Fibroblast of upper back skin (primary cell): Measurements from ENCODE around the gene LHX6.

Source experiments
- DNase-seq: peaks from one replicate; pipeline ENCODE4 v3.0.0-alpha.2; 2013

Gene LHX6

DNA sequence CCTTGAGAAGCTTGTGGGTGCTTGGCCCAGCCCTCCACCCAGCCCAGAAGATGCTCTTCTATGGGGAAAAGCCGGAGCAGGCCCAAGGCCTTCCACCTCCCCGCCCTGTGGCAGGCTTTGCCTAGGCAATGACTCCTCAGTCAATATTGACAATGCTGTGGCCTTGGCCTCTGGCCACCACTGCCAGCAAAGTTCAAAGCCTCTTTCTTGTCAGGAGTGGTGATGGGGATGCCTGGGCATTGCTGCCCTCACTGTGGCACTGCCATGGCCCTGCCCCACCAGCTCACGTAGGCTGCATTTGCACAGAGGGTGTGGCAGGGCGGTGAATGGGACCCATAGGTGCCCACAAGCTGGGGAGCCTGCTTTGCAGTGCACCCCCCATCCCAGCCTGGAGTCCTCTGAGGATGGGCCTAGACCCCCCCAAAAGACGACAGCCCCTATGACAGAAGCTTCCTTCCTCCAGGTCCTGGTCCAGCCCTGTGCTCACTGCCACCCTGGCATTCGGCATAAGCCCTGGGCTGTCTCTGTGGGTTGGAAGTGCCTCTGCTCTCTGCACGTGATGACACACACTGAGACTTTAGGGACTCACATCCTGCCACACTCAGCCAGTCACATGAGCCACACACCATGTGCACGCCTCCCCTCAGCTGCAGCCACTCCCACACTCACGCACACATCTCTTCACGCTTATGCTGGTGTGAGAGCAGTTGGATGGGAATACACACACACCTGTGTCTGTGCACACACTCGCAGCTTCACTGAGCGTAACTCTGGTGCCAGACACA is 38.0 kb downstream of the LHX6 start:
- DNase-seq = no peak

DNA sequence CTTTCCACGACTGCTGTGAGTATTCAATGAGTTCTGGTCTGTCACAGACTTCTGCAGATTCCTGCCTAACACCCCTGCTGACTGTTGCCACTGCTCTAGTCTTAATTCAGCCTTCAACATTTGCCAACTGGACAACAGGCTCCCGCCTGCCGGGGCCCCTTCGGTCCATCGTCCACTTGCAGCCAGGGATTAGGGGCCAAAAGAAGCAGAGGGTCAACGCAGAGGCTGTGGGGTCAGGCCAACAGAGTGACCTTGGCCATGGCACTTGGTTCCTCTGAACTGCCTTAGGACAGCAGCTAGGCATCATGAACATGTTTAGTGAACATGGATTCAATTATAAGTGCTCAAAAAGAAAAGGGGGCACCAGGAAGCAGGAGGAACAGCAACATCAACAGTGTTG is 40.4 kb downstream of the LHX6 start:
- no peak for DNase-seq

DNA sequence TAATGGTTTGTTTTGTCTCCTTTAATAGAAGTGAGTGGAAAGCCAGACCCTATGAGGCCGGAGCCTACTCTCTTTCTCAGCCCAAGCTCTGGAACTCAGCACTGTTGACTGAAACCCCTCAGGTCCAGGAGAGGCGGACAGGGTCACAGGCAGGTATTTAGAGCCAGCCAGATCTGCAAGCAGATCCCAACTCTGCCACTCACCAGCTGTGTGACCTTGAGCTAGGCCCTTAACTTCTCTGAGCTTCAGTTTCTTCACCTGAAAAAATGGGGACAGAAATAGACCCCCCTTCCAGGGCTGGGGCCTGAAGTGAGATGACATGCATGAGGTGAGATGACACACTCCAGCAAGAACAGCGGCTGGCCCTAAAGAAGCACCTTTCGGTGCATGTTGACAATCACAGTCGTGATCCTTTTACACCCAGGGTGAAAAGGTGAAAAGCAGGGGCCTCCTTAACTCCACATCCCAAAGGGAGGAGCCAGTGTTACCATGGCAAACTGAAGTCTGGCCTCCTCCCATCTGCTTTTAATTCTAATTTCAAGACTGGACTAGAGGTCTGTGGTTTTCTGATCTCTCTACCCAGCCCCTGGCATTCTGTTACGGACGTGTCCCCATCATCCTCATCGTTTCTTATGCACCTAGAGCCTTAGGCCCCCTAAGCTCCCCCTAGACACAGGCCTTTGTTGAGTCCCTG is 41.8 kb downstream of the LHX6 start:
- DNase-seq = no peak

DNA sequence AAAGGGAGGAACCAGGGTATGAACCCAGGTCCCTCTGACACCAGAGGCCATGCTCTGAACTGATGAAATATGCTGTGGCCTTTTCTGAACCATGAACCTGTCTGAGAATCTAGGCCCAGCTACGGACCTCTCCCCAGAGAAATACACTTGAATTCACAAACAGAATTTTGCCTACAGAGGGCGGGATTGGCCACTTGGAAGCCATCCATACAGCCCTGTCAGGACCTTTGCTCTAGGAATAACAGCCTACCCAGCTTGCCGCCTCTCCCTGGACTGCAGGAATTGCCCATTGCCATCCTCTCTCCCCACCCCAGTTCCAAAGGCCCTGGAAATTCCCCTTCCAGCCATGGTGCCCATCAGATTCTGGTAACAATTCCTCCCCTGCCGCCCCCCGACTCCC is 42.5 kb downstream of the LHX6 start:
- no peak for DNase-seq

DNA sequence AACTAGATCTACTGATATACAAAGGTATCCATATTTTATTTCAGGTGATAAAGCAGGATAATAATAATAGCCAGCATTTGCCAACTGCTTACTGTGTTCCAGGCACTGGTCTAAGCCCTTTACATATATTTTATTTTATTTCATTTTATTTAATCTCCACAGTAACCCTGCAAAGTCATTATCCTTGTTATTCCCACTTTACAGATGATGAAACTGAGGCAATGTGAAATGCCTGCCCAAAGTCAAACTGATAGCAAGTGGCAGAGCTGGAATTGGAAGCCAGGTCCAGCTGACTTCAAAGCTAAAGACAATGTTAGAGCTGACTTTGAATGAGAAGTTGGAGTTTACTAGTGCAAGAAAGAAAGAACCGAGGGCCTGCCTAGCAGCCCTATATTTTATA is 44.2 kb downstream of the LHX6 start:
- DNase-seq = no peak

DNA sequence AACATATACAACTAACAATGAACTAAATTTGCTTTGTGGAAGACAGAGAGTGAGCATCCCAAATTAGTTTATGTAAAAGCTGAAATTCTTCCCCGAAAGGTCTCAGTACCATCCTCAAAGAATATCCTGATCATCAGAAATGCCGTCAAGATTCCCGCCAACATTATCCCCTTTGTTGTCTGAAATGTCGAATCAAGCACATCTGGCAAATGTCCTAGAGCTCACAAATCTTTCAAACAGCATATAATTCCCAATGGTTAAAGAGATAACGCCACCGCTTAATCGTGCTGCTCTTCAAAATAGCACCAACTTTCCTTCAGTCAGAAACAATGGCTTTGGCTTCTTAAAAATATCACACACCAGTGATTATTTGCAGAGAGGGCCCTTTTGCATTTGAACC is 45.3 kb downstream of the LHX6 start:
- DNase-seq = no peak

DNA sequence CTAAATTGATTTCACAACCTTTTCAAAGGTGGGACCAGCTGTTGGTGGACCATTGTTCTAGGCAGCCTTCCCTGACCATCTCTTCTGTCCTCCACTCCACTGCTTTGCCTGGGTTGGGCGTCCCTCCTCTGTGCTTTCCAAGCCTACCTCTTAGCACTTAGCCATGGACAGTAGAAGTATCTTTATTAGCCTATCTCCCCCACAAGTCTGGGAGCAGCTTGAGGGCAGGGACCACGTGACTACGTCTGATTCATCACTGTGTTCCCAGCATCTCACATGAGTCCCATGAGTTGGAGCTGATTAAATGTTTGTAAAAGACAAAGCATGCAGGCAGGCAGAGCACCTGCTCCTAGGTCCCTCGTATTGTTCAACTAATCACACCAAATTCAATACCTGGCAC is 48.1 kb downstream of the LHX6 start:
- peak; percentile 58 for DNase-seq

DNA sequence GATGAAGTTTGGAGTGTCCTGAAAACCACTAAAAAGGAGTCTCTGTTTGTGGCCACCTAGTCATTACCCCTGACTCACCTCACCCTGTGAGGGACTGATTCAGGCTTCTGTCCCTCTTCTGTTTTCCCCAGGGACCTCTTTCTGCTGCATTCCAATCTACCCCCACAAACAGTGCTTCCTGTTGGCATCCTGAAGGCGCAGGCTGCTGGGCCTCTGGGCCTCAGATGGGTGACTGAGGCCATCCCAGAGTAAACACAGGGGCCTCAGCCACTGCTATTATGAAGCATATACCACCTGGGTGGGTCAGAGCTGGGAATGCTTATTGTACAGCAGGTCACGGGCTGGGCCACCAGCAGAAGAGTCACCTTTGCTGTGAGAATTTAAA is 49.1 kb downstream of the LHX6 start:
- peak; percentile 21 for DNase-seq

DNA sequence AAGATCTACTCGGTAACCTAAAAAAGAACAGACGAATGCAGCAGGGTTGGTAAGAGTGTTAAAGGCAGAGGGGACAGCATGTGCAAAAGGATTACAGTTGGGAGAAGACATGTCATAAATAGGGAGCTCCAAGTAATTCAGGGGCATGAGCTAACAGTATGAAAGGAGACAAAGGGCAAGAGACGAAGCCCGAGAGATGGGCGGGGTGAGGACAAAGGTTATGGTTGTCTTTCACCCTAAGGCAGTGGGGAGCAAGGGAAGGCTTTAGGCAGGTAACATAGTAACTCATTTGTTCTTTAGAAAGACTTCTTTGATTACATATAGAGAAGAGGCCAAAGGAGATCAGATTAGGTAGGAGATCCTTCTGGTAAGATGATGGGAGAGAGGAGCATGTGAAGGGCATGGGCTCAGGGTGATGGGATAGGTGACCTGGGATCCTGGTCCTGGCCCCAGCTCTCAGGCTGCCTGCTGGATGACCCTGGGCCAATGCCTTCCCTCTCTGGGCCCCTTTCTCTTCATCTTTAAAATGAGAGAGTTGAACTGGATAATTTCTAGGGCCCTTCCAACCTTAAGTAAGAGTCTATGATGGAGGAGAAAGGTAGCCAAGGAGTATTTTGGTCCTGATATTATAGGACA is 49.6 kb downstream of the LHX6 start:
- DNase-seq = no peak

DNA sequence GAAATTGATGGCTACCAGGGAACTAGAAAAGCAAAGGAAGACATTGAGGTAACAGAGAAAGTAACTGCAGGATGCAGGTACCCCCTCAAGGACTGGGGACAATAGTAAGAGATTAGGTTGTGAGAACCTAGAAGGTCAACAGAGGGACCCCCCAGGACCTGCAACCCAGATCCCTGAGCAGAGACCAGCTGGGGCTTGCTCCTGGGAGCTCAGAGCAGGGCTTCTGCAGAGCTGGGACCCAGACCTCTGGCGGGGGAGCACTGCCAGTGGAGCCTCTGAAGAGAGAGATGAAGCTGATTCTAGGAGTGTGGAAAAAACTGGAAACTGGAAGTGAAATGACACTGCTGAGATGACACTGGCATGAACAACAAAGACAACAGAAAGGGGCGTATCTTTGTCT is 51.8 kb downstream of the LHX6 start:
- DNase-seq = no peak

DNA sequence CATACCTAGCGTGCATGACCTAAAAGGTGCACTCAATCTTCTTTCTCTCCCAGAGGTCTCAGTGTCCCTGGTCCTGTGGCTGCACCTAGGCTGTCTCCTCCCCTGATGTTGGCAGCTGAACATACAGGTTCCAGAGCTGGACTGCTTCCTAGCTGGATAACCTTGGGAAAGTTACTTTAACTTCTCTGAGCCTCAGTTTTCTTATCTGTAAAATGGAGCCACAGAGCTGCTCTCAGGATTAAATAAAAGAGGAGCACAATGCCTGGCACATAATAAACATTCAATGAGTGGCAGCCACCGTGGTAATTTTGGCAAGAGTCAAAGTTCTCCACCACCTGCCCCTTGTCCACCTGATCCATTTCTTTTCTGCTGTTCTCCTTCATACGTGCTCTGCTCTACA is 55.1 kb downstream of the LHX6 start:
- DNase-seq = no peak

DNA sequence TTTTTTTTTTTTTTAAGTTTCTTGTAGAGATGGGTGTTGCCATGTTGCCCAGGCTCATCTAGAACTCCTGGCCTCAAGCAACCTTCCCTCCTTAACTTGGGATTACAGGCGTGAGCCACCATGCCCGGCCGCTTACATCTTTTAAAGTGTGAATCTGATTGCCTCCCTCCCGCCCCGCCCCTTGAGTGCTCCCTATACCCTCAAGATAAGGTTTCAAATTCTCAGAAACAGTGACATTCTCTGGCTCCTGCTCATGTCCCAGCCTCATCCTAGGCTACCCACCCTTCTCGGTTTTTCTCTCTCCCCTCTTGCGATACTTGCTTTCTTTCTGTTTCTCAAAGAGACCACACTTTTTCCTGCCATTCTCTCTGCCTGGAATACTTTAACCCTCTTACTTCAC is 56.6 kb downstream of the LHX6 start:
- no peak for DNase-seq

DNA sequence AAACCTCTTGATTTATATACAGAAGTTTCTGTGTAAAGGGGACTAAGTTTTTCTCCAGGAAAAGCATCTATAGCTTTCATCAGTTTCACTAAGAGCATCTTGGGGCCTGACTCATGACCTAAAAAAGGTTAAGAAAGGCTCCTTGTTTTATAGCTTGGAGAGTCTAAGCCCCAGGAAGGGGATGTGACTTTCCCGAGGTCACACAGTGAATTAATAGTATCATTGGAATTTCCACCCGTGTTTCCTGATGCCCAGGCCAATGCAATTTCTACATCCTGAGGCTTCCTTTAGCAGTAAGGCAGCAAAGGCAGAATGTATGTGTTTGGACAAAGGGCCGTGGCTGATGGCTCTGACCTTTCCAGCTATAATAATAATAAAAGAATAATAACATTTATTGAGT is 60.4 kb downstream of the LHX6 start:
- peak; percentile 26 for DNase-seq

DNA sequence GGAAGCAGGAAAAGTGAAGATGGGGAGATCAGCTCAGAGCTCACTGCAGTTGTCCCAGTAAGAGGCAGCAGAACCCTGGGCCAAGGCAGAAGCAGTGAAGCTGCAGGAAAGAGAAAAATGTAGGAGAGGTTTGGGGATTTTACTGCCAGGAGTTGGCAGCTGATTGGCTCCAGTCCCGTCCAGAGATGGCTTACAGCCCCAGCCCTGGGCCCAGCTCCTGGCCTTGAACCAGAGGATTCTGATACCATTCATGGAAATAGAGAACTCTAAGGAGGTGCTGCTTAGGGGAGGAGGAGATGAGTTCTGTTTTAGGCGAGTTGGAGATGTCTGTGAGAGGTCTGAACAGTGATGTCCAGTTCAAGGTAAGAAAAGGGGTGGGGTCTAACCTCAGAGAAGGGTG is 64.5 kb downstream of the LHX6 start:
- no peak for DNase-seq

DNA sequence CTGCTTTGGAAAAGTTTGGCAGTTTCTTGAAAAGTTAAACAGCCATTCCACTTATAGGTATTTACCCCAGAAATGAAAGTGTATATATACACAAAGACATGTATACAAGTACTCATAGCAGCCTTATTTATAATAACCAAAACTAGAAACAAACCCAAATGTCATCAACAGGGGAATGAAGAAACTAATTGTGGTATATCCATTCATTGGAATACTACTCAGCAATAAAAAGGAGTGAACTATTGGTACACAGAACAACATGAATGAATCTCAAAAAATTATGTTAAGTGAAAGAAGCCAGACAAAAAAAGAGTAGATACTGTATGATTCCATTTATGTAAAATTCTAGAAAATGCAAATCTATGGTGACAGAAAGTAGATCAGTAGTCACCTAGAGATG is 66.3 kb downstream of the LHX6 start:
- DNase-seq = no peak

DNA sequence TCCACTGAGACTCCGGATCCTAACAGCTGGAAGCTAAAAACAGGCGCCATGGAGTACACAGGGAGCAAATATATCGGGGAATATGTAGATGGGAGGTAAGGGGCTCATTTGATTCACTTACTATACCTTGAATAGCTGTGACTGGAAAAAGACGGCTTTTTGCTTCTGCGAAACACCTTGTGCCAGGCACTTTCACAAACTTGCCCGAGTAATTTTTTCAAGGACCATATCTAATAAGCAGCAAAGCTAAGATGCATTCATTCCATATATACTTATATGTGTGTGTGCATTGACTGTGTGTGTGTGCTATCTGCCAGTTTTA is 68.9 kb downstream of the LHX6 start:
- DNase-seq = no peak

DNA sequence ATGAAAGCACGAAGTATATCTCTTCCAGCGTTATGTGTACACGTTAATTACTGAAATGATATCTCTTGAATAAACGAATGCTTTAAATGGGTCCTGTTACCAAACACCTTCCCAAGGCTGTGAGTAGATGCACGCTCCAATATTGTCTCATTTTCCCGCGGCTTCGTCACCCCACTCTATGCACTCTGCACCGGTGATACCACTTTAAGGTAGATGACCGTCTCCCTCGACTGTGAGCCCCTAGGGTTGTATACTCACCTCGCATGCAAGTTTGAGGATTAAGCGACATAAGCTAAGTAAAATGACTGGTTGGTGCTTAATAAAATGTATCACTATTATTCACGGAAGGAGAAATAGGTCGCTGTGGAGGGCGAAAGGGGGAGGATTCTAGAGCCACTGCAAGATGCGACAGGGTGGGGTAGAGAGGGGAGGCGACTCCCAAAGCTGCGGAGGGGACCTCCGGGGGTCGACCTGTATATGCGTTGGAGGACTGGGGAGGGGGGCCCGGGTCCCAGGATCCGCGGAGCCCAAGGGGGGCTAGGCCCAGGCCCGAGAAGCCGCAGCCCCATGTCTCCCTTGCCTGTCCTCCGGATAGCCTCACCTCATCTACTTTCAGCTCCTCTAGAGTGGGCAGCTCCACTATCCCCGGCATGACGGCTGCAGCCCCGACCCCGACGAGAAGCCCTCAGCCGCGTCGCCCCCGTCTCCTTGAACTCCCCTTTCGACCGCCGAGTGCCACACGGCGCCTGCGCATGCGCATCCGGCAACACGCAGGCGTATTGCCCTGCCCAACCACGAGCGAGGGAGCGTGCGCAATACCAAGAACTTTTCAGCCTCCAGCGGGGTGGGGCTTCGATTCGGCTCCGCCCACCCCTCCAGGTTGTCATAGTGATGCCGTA is 69.5 kb downstream of the LHX6 start, which contains the start of the genes MORN5 and NDUFA8:
Gene MORN5, plus strand, starts transcription at position 883 of the 899 bp plus-strand sequence. CDS start 65 bp downstream, outside the sequence.
Gene NDUFA8, minus strand, starts transcription at position 754 of the 899 bp plus-strand sequence. Its CDS starts 102 bp downstream, at position 652.
- DNase-seq = peak; percentile 96

DNA sequence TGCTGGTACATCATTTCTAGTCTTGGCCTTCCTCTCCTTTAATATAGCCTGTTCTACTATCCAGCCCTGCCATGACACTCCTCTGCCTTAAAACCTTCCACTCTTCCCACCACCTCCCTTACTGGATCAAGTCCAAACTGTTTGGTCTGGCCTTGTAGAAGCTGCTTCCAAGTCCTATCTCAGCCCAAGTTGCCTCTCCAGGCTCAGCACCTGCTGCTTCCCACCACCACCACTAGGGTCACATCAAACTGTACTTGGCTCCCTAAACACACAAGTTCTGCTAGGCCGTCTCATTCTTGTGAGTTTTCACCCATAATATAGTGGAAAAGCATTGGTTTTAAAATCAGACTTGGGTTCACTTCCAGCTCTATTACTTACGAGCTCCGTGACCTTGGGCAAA is 70.6 kb downstream of the LHX6 start:
- peak; percentile 40 for DNase-seq

DNA sequence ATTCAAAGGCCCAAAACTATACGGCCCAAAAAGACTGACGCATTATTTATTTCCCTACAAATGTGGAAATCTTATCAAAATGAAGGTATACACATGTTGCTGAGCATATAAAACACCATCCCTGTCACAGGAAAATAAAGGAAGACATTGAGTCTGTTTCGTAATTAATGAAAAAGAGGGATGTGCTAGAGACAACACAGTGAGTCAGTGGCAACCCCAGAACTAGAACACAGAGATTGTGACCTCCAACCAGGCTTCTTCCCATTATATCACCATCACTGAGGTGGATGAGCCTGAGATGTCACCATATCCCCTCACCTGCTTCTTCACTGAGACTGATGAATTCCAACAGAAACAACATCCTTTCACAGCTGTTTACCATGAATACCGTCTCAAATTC is 73.0 kb downstream of the LHX6 start:
- DNase-seq = no peak
